CD4-positive, alpha-beta T cell treated with Interleukin-15 for 1 hour (primary cell): ENCODE data around the gene PDE6B.
"Not testable (repeated sequence)": the region's sequence is repeated elsewhere in the genome, so short reads cannot be mapped to it uniquely, and the experiment has no call there.

ENCODE experiments used
- DNase-seq: peaks from one replicate; pipeline ENCODE4 v3.0.0-alpha.2; 2020

Gene PDE6B

DNA sequence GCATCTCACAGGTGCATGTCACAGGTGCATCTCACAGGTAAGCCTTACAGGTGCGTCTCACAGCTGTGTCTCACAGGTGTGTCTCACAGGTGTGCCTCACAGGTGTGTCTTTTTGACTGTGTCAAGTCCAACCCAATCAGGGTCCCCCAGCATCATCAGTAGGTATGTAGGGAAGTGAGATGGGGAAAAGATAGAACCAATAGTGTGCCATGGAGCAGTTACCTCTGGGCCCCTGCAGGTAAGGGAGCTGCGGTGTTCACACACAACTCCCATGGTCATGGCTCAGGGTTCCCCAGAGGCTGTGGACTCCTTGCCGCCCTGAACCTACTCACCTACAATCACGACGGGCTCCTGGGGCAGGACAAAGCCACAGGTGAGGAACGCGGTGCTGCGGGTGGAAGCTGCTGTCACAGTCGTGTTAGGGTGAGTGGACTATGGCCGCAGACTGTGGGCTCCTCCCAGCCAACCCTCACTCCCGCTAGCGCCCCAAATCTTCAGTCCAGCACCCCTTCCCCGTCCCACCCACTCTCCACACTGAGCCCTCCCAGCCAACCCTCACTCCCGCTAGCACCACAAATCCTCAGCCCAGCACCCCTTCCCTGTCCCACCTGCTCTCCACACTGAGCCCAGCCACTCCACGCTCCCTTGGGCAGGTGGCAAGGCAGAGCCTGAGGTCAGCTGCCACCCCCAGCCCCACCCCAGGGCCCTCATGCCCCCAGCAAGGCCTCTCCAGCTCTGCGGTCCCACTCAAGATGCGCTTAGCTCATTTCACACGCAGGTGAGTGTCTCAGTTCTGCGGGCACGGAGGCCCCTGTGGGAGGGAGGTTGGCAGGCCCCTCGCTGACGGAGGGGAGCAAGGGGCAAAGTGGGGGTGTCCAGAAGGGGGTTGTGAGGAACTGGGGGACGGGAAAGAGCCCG lies 2.1 kb upstream of the PDE6B start:
- DNase-seq: no peak

DNA sequence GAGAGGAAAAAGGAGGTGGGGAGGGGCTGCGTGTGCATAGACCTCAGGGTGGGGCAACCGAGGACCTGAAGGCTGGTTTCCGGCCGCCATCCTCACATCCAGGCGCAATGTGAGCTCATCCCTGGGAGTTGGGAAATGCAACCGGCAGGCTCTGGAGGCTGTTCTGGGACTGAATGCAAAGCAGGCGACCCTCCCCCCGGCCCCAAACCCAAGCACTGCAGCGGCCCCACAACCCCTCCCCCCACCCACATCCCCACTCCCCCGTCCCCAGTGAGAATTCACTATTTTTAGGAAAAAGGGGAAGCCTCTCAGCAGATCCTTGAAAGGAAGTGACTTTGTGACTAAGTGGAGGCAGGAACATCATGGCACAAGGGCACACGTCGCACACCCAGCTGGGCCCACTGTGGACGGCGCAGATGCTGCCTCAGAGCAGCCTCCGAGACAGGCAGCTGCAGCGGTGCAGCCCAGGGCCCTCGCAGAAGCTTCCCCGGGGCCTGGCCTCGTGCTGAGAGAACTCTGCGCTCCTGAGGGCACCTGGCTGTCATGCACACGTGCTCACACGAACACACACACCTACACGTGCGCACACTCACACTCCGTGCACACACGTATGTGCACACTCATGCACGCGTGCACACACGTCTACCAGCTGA lies 1.3 kb upstream of the PDE6B start:
- DNase-seq: no peak

DNA sequence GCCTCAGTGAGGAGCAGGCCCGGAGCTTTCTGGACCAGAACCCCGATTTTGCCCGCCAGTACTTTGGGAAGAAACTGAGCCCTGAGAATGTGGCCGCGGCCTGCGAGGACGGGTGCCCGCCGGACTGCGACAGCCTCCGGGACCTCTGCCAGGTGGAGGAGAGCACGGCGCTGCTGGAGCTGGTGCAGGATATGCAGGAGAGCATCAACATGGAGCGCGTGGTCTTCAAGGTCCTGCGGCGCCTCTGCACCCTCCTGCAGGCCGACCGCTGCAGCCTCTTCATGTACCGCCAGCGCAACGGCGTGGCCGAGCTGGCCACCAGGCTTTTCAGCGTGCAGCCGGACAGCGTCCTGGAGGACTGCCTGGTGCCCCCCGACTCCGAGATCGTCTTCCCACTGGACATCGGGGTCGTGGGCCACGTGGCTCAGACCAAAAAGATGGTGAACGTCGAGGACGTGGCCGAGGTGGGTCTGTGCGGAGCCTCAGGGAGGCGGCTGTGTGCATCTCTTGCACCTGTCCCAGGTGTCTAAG lies 323 bp downstream of the PDE6B start:
- DNase-seq: no peak

DNA sequence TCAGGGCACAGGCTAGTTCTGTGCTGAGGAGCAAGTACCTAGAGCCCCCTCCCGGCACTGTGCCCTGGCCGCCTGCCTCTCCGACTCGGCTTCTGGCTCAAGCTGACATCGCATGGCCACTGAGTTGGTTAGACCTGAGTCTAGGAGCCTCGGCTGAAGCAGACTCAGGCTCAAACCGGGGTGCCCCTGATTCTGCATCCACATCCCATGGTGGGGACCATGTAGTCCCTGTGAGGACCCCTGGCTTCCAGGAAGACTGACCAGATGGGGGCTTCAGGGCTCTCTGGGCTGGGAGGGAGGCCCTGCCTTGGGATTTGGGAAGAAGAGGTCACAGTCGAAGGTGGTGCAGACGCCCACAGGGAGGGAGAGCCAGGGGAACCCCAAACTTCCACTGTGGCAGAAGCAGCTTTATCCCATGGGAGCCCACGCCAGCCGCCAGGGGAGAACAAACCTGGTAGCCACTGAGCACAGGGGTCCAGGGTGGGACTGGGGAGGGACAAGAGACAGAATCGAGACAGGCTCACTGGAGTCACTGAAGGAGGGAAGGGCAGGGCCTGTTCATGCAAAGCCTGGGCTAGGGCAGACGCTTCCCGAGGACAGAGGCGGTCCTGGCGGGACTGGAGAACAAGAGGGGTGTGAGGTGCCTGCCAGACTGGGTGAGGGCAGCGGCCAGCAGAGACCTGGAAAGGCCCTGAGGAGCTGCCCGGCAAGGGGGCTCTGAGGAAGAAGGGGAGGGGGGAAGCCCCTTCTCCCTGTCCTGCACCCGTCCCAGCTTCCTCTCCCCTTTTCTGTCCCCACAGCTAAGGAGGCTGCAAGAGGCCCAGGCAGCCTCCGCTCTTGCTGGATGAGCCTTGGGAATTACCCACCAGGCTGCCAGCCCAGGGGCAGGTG lies 1.1 kb downstream of the PDE6B start:
- DNase-seq: no peak

DNA sequence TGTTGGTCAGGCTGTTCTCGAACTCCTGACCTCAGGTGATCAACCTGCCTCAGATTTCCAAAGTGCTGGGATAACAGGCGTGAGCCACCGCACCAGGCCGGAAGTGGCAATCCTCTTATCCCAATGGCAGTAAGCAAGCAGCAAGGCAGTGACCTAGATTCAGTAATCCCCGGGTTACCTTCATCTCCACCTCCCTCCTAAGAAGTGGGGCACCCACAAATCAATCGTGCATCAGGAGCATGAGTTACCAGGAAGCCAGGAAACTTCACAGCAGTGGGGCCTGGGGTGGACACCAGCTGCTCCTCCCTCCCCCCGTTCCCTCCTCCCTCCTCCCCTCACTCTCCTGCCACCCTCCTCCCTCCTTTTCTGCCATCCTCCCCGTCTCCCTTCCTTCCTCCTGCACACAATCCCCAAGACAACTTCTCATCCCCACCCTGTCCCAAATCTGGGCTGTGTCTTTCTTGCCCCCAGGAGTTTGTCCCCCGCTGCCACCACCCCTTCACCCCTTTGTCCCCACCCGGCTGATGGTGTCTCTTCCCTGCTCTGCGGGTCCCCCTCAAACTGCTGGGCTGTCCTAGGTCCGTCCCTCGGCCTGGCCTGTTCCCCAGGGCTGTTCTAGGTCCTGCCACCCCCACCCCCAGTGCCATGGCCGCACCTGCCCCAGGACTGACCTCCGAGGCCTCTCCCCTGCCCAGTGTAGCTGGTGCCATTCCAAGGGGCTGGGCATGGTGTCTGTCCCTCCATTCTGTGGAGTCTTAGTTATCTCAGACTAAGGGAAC lies 2.2 kb downstream of the PDE6B start:
- DNase-seq: no peak

DNA sequence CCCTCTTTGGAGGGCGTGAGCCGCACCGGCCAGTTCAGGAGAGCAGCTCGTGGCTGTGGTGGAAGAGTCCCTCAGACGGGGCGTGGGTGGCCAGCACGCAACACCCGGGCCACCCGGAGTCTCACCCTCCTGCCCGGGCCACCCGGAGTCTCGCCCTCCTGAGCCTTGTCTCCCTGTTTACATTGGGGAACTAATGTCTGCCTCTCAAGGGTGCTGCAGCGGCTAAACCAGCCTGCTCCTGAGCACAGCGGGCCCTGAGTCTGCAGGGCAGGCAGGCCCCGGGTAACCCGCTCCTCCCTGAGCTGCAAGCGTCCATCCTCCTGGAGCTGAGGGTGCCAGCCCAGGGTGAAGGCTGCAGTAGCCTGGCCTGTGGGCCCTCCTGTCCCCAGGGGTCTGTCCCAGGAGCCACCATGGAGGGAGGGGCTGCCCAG lies 3.0 kb downstream of the PDE6B start:
- DNase-seq: no peak

DNA sequence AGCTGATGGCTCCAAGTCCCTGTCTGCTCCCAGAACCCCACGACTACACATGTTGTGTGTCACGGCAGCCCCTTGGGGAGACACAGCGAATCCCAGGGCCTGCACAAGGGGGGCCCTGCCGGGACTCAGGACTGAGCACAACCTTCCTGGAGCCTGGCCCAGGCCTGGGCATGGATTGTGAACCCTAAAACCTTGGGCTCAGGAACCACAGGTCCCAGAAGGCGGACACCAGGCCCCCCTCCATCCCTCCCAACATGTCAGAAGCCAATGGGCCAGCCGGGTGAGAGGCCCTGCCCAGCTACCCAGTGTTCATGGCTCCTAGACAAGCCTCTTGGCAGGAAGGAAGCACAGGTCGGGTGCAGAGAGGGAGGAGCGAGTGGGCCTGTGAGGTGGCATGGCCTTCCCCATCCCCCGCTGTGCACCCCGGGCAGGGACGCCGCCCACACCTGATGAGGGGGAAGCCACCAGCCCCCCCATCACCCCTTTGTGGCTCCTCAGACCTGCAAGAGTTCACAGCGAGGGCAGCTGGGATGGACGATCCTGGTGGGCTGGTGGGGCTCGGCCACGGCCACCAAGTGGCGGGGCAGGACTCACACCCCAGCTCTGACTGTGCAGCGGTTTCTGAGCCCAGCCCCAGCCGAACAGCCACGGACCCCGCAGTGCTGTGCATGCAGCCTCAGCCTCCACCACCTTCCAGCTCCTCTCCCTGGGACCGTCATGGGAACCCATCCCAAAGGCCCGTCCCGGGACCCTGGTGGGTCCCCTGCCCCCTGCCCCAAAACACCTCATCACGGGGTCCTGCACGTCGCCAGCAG lies 3.7 kb downstream of the PDE6B start:
- no peak for DNase-seq

DNA sequence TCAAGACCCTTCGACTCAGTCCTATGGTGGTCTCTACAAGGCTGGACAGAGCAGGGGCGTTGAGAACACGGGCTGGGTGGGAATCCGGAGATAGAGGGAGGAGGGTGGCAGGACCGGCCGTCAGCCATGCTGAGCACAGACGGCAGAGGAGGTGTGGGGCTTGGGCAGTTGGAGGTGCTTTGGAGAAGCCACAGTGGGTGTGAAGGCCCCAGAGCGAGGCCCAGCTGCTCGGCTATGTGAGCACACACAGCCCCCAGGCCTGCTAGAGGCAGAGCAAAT lies 4.2 kb downstream of the PDE6B start:
- DNase-seq: no peak

DNA sequence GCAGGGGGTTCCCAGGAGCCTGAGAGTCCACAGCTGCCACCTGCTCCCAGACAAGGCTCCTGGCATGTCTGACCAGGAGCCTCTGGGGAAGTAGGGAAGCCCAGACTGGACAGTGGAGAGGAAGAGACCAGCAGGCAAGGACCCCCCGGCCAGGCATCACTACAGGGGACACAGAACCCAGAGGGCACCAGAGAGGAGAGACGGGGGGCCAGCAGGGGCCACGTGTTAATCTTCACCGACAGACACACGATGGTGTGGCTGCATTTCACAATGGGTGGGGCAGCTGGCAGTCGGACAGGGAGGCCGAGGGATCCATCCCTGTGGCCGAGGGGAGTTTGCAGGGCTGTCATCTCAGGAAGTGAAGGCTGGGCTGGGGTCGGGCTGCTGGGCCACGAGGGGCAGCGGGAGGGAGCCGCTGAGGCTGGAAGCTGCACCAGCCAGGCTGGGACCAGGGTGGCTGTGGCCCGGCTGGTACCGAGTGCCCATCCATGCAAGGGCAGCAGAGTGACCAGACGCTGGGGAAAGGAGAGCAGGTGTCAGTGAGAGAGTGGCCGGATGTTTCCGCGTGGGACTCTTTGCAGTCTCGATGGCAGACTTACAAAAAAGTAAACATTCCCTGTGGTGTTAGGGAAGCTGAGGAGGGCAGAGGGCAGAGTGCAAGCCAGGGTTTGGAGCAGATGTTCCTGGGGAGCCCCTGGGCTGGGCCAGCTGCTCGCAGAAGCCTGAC lies 4.7 kb downstream of the PDE6B start:
- DNase-seq: no peak

DNA sequence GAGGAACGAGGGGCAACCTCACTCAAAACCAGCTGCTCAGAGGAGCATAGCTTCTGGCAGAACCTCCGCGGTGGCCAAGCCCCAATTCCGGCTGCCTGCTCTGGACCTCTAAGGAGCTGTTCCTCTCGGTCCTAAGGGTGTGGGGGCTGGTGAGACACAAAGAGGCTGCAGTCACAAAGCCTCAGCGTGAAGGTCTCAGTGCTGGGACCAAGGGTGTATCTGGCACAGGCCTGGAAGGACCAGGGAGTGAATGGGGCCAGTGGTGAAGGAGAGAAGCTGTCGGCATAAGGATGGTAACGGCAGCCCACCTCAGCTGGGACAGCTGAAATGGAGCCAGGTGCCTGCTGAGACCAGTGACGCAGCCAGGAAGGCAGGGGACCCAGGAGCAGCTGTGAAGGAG lies 5.3 kb downstream of the PDE6B start:
- DNase-seq: no peak

DNA sequence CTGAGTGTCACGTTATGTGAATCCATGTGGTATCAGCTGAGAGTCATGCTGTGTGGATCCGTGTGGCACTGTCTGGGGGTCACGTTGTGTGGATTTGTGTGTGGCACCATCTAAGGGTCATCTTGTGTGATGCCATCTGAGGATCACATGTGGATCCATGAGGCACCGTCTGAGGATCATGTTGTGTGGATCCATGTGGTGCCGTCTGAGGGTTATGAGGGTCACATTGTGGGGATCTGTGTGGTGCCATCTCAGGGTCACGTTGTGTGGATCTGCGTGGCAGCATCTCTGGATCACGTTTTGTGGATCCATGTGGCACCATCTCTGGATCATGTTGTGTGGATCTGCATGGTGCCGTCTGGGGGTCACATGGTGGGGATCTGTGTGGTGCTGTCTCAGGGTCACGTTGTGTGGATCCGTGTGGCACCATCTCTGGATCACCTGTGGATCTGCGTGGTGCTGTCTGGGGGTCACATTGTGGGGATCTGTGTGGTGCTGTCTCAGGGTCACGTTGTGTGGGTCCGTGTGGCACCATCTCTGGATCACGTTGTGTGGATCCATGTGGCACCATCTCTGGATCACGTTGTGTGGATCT lies 6.9 kb downstream of the PDE6B start:
- no peak for DNase-seq

DNA sequence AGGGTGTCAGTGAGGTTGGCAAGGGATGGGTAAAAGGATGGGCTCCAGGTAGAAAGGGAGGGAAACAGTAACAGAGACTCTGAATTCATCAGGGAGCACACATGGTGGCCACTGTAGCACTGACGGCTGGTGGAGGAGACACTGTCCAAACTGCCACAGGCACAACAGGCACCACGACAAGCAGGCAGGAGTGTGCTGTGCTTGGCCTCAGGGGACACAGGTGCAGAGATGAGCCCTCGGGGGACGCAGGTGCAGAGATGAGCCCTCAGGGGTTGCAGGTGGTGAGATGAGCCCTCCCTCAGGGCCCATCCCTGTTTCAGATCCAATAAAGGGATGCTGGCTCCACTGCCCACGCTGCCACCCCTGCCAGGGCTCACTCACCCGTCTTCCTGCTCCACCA lies 7.6 kb downstream of the PDE6B start:
- DNase-seq: no peak

DNA sequence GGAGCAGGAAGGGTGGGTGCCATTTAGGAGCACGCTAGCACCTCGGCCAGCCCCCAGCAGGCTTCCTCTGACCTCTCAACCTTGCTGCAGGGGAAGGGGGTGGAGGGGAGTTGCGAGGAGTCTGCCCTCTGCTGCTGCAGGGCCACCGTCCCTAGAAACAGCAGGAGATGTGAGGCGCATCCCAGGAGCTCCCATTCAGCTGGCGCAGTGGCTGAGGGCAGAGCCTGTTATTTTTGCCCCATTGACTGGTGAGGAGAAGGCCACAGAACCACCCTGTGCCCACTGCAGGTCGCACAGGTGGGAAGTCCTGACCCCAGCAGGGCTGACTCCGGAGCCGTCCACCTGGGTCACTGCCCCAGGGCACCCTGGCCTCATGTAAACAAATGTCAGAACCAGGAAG lies 8.0 kb downstream of the PDE6B start:
- no peak for DNase-seq

DNA sequence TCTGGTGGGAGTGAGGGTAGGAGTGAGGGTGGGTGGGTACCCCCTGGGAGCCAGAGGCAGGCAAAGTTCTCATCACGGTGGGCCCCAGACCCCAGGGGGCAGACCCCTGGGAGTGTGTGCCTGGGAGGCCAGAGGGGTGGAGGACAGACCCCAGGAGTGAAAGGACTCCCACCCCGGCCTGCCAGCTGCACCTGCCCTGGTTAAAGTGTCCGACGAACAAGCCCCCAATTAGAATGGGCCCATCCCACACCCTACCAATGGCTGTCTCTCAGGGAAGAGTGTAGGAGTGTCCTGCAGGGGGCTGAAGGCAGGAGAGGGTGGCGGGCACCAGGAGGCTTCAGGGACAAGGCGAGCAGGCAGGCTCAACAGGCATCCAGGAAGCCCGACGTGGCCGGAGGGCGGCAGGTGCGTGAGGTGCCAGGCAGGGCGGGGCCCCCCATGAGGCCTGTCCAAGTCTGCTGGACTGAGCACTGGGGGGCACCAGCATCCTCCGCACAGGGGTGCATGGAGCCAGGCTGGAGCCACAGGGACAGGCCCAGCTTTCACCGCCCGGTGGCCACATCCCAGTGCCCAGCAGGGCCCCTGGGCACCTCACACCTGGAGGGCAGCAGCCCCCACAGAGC lies 8.7 kb downstream of the PDE6B start:
- DNase-seq: no peak

DNA sequence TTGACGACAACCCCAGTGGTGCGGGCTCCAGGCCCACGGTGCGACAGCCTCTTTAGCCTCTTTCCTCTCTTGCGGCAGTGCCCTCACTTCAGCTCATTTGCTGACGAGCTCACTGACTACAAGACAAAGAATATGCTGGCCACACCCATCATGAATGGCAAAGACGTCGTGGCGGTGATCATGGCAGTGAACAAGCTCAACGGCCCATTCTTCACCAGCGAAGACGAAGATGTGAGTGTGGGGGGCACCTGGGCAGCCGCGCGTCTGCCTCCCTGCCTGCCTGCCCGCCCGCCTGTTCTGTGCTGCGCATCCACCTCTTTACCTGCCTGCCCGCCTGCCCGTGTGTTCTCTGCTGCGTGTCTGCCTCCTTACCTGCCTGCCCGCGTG lies 9.2 kb downstream of the PDE6B start:
- no peak for DNase-seq

DNA sequence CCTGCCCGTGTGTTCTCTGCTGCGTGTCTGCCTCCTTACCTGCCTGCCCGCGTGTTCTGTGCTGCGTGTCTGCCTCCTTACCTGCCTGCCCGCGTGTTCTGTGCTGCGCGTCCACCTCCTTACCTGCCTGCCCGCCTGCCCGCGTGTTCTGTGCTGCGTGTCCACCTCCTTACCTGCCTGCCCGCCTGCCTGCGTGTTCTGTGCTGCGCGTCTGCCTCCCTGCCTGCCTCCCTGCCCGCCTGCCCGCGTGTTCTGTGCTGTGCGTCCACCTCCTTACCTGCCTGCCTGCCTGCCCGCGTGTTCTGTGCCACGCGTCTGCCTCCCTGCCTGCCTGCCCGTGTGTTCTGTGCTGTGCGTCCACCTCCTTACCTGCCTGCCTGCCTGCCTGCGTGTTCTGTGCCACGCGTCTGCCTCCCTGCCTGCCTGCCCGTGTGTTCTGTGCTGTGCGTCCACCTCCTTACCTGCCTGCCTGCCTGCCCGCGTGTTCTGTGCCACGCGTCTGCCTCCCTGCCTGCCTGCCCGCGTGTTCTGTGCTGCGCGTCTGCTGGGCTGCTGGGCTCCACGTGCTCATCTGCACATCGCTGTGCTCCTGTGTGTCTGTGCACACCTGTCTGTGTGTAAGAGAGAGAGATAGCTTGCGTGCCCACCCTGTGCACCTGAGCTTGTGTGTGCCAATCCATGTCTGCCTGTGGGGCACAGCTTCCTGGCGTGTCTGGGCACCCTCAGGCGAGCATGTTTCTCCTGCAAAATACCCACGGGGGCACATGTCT lies 9.9 kb downstream of the PDE6B start:
- DNase-seq: not testable (repeated sequence)

DNA sequence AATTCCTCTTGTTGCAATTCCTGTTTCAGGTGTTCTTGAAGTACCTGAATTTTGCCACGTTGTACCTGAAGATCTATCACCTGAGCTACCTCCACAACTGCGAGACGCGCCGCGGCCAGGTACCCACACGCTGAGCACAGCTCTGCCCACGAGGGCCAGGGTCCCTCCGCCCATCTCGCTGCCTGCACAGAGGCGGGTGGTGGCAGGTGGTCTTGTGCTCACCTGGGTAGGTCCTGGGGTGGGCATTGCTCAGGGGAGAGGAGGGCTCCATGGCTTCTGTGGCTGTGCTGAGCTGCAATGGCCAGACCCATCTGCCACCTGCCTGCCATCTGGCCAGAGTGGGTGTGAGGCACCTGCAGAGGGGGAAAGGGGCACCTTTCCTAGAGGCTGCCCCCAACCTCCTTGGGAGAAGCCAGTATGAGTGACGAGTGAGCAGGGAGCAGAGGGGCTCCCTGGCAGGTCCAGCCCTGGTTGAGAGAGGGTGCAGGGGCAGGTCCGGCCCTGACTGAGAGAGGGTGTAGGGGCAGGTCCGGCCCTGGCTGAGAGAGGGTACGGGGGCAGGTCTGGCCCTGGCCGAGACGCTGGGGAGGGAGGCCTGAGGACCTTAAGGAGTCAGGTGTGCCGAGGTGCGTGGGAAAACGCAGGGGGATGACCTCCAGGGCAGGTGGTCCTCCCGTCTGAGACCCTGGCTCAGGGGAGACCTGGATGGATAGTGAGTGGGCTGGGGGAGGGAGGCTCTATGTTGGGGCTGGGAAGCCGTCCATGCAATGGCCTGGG lies 10.7 kb downstream of the PDE6B start:
- DNase-seq: no peak

DNA sequence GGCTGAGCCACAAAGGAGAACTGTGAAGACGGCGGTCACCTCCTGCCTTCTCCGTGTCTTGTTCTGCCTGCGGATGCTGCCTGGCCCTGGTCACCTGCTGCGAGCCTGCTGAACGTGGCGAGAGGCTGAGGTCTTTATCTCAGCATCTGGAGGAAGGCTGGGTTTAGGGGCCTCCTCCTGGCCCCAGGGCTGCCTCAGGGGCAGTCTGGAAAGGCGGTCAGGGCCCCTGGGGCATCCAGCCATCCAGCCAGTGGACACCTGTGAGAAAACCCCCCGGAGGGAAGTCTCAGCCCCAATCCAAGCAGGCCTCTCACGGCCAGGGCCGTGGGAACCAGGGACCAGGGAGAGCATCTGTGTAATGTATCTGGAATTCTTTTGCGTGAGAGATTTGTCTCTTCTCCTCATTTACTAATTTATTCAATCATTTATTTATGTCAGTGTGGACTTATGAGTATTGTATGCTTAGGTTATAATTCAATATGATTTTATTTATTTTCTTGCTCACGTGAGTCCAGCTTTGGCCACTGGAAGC lies 11.3 kb downstream of the PDE6B start:
- no peak for DNase-seq
